HepG2 (cell line): ENCODE results near the gene MGAT5. TPM values are rescaled to one million over a fixed set of nuclear protein-coding genes. Genes with fewer than 3 reads are reported as not detected.

ENCODE experiments used
- ATAC-seq: fragments of 200-7000 bp; cut with Tn5 transposase; 3 replicates; pipeline ENCODE4 v1.9.1; 2020; ENCODE audit warnings: mild to moderate bottlenecking, moderate library complexity
- BruUV-seq: library from RNA; stranded (reverse); fragments of 400-500 nt; replicated peaks from 2 replicates; lab custom pipeline; 2021; lab: Mats Ljungman, UMichigan
- CTCF ChIA-PET: fragments of 300-600 bp; formaldehyde crosslinking; extraction: SDS; loops from one replicate; lab custom pipeline; 2021; ENCODE audit warnings: low total read pairs, inconsistent platforms, low intra/inter-chr PET ratio; lab: Yijun Ruan, JAX
- POLR2A ChIA-PET: fragments of 350-600 bp; sonication (Branson Sonifier 250); formaldehyde crosslinking; loops from one replicate; lab custom pipeline; 2020; ENCODE audit warnings: antibody characterized with exemption, inconsistent platforms; lab: Yijun Ruan, JAX
- DNase-seq: peaks from one replicate; pipeline ENCODE4 v3.0.0-alpha.2; 2015; ENCODE audit warnings: low spot score
- FAIRE-seq: peaks from 3 replicates; lab custom pipeline; 2011; peaks lifted over from hg19 to GRCh38; lab: Jason Lieb, UNC
- H2AFZ ChIP-seq: one replicate; pipeline ENCODE4 v1.6.1; 2011; ENCODE audit warnings: low read length, inconsistent platforms
- H3K27ac ChIP-seq: fragments of 300-600 bp; 3 replicates; pipeline ENCODE4 v1.8.0; 2011; ENCODE audit warnings: mixed run types, mild to moderate bottlenecking, mixed read lengths, low read length, inconsistent platforms; ENCODE audit not compliant: insufficient read depth; ENCODE audit errors: extremely low read length
- H3K27me3 ChIP-seq, 2 experiments: fragments of 200-600 bp in 1 of 2; 2 replicates in 1 of 2; 3 replicates in 1 of 2; pipeline versions ENCODE4 v1.6.0 to v1.8.0; 2011; ENCODE audit warnings: low read length in 2 of 2, mild to moderate bottlenecking in 2 of 2, moderate library complexity in 2 of 2, inconsistent platforms in 1 of 2; ENCODE audit not compliant: insufficient read depth in 2 of 2, control insufficient read depth in 1 of 2
- H3K36me3 ChIP-seq, 2 experiments: fragments of 200-600 bp in 1 of 2; replicated peaks in 1 of 2; 2 replicates in 1 of 2; 3 replicates in 1 of 2; pipeline versions ENCODE4 v1.5.1 to v1.8.0; 2011; ENCODE audit warnings: low read length in 2 of 2, inconsistent platforms in 1 of 2; ENCODE audit not compliant: insufficient read depth in 2 of 2, control insufficient read depth in 1 of 2
- H3K4me1 ChIP-seq: 2 replicates; pipeline ENCODE4 v1.5.1; 2012; ENCODE audit warnings: low read length, inconsistent platforms; ENCODE audit not compliant: insufficient read depth
- H3K4me2 ChIP-seq: 2 replicates; pipeline ENCODE4 v1.6.0; 2011; ENCODE audit warnings: low read depth, low read length, inconsistent platforms
- H3K4me3 ChIP-seq, 3 experiments: fragments of 200-600 bp in 1 of 3; sonication (generic), shearing (Covaris generic) in 1 of 3; replicated peaks in 1 of 3; 2 replicates each; pipeline ENCODE4 v1.5.1; 2011 to 2016; ENCODE audit warnings: low read length in 3 of 3, inconsistent platforms in 2 of 3, low read depth in 2 of 3, mild to moderate bottlenecking in 2 of 3, control low read depth in 1 of 3, mixed read lengths in 1 of 3; ENCODE audit not compliant: insufficient read depth in 1 of 3
- H3K79me2 ChIP-seq: one replicate; pipeline ENCODE4 v1.6.1; 2011; ENCODE audit warnings: low read length, inconsistent platforms; ENCODE audit not compliant: insufficient read depth
- H3K9ac ChIP-seq: 2 replicates; pipeline ENCODE4 v1.6.0; 2011; ENCODE audit warnings: mild to moderate bottlenecking, low read depth, low read length, inconsistent platforms; ENCODE audit not compliant: insufficient read depth
- H3K9me3 ChIP-seq: 2 replicates; pipeline ENCODE4 v1.5.1; 2012; ENCODE audit warnings: mild to moderate bottlenecking, low read length
- H4K20me1 ChIP-seq: 2 replicates; pipeline ENCODE4 v1.6.0; 2011; ENCODE audit warnings: inconsistent platforms, mild to moderate bottlenecking, low read length, moderate library complexity; ENCODE audit not compliant: insufficient read depth
- CCAR2 ChIP-seq: fragments of 200-400 bp; formaldehyde crosslinking; optimal IDR thresholded peaks from 2 replicates; pipeline ENCODE3; 2018; ENCODE audit warnings: low read depth, mild to moderate bottlenecking, low read length, moderate library complexity
- ESRRA ChIP-seq: sonication (generic); formaldehyde crosslinking; IDR thresholded peaks from 2 replicates; pipeline ENCODE4 v1.5.1; 2020; ENCODE audit warnings: mild to moderate bottlenecking, low read depth, missing genetic modification reagents
- NCOR1 ChIP-seq: fragments of 200-600 bp; sonication (generic); IDR thresholded peaks from 2 replicates; pipeline ENCODE4 v1.7.0; 2017; ENCODE audit warnings: antibody characterized with exemption, low read length, borderline replicate concordance
- RARG ChIP-seq: sonication (generic); formaldehyde crosslinking; IDR thresholded peaks from 2 replicates; pipeline ENCODE4 v1.4.0; 2020; ENCODE audit warnings: low read depth, mild to moderate bottlenecking, missing genetic modification reagents
- ZC3H4 ChIP-seq: sonication (generic); formaldehyde crosslinking; IDR thresholded peaks from 2 replicates; pipeline ENCODE4 v1.4.0; 2020; ENCODE audit warnings: missing genetic modification reagents, borderline replicate concordance
- ZNF232 ChIP-seq: sonication (generic); formaldehyde crosslinking; IDR thresholded peaks from 2 replicates; pipeline ENCODE4 v1.4.0; 2020; ENCODE audit warnings: missing genetic modification reagents, borderline replicate concordance
- ZNF333 ChIP-seq: sonication (generic); formaldehyde crosslinking; IDR thresholded peaks from 2 replicates; pipeline ENCODE4 v1.4.0; 2020; ENCODE audit warnings: mild to moderate bottlenecking, missing genetic modification reagents, borderline replicate concordance
- ZNF543 ChIP-seq: sonication (generic); formaldehyde crosslinking; IDR thresholded peaks from 2 replicates; pipeline ENCODE4 v1.4.0; 2020; ENCODE audit warnings: mild to moderate bottlenecking, missing genetic modification reagents
- ZNF569 ChIP-seq: sonication (generic); formaldehyde crosslinking; IDR thresholded peaks from 2 replicates; pipeline ENCODE4 v1.5.0; 2020; ENCODE audit warnings: mild to moderate bottlenecking, missing genetic modification reagents, moderate library complexity, borderline replicate concordance
- ZNF614 ChIP-seq: IDR thresholded peaks from 2 replicates; pipeline ENCODE4 v1.6.1; 2018; ENCODE audit warnings: missing biosample characterization, missing genetic modification reagents, inconsistent platforms, borderline replicate concordance
- ZNF841 ChIP-seq: sonication (generic); formaldehyde crosslinking; IDR thresholded peaks from 2 replicates; pipeline ENCODE4 v1.8.1; 2023; ENCODE audit warnings: missing genetic modification reagents, borderline replicate concordance
- WGBS: methylation state at CpG from one replicate; pipeline ENCODE4 v1.1.6; 2017; ENCODE audit warnings: low lambda C conversion rate; 5-methylcytosine and 5-hydroxymethylcytosine counted together
- in situ Hi-C: cut with HindIII; loops from 2 replicates; pipeline ENCODE4 v1.10.0; 2017; ENCODE audit warnings: low pct_unique_long_range_greater_than_20kb; ENCODE audit not compliant: extremely low pct_ligation_motif_present
- intact Hi-C: fragments of 100-400 bp; cut with micrococcal nuclease; formaldehyde crosslinking; loops from one replicate; pipeline ENCODE4 v1.10.0; 2022; ENCODE audit not compliant: unreplicated experiment
- polyA plus RNA-seq, 8 experiments: library from polyadenylated mRNA; depleted of rRNA in 3 of 8; stranded (reverse) in 7 of 8; unstranded in 1 of 8; fragments of >200 nt; fragmentation: Illumina TruSeq in 4 of 8; extraction: Trizol in 4 of 8; gene quantifications; 2 replicates each; pipeline versions ENCODE4 v1.2.1 to v1.2.3, GENCODE V29; 2011 to 2016; ENCODE audit warnings: low read depth in 4 of 8, missing spikeins in 1 of 8, mixed read lengths in 1 of 8; ENCODE audit not compliant: insufficient read depth in 1 of 8
- total RNA-seq, 5 experiments: library from RNA; depleted of rRNA; stranded (reverse); fragments of >200 nt; fragmentation: Illumina TruSeq; extraction: Trizol; gene quantifications; 2 replicates each; pipeline ENCODE4 v1.2.3, GENCODE V29; 2016; ENCODE audit warnings: low read depth in 1 of 5
- TF ChIP-seq, protein P1 (sequence below): sonication (generic); formaldehyde crosslinking; IDR thresholded peaks from 2 replicates; pipeline ENCODE4 v1.4.0; 2020; ENCODE audit warnings: missing genetic modification reagents
- TF ChIP-seq, protein P2 (sequence below): sonication (generic); formaldehyde crosslinking; conservative IDR thresholded peaks from 2 replicates; pipeline ENCODE4 v1.4.0; 2020; ENCODE audit warnings: missing genetic modification reagents

Gene MGAT5
- total and polyA plus RNA-seq, 2 of the 13 experiments (the other 11 are each of a cell fraction or from before 2014, with no cell fraction given) = 33.1 to 60.2 TPM

DNA sequence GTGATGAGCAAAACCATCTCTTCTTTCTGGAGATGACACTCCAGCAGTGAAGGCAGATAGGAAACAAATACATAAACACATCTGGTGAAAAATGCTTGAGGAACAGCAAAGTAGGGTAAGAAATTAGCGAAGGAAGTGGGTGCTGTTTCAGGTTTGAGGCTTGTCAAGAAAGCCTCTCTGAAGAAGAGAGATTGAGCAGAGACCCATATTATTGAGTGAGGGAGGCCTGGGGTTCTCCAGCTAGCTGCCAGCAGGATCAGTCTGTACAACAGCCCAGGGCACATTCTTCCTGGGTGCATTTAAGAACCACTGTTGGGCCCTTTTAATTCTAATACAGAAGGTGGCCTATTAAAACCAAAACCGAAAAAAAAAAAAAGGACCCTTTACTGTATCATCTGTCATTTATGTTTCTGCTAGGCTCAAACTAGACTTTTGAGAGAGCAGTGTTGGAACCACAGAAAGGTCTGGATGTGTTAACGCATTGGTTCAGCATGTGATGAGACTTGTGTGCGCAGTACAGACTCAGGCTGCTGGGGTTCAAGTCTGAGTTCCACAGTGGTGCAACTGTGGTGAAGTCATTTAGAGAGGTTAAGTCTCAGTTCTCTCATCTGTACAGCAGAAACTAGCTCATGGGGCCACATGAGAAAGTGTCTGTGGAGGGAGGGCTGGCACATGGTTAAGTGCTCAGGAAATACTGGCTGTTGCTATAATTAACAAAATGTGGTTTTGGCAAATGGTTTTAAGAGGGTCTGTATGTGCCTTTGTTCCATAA is 28.9 kb downstream of the MGAT5 start:
- DNase-seq (no peak), FAIRE-seq (no peak), ATAC-seq (no peak)
- no TSS peak for BruUV-seq
- Histone ChIP-seq H3K4me1 (no peaks in the 10 kb centered on the region), H4K20me1 (no peaks in the 10 kb centered on the region), H3K4me2 (no peak overlapping the region), H3K27me3 (no peaks in the 10 kb centered on the region), H3K27ac (no peak overlapping the region), H2AFZ (no peak overlapping the region), H3K79me2 (no peaks in the 10 kb centered on the region), H3K36me3 (peaks cover 10 to 18% of the 10 kb centered on the region in 2 experiments; a peak in 3 of 5 replicates), H3K4me3 (no peak overlapping the region), H3K9ac (no peak overlapping the region), H3K9me3 (no peaks in the 10 kb centered on the region)
- intact Hi-C loops (no loop called here), in situ Hi-C loops (no loop called here)
- ChIA-PET POLR2A (no interaction called here), CTCF (no interaction called here)
- TF ChIP-seq CCAR2 (no peak), ZNF543 (no peak), RARG (CRISPR knock-in tag) (no peak), ZNF232 (CRISPR knock-in tag) (no peak), ZNF841 (CRISPR knock-in tag) (no peak)
- 91% methylated on average over 4 of the region's 4 CpGs for WGBS

DNA sequence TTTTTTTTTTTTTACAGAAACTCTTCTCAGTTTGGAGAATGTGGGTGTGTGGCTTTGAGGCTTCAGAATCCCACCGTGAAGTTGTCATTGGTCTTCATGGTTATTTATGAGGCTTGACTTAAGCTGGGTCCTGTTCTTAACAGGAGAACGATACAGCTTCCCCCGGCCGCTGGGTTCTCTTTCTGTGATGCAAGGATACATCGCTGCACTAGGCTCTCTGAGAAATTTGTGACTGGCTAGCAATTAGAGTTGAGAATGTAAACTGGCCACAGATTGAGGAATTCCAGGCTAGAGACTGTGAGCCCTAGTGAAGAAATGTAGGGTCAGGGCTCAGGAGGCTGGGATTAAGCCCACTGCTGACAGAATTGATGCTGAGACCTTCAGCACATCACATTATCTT is 29.8 kb downstream of the MGAT5 start:
- no TSS peak for BruUV-seq
- H3K36me3 ChIP-seq = peaks cover 8 to 14% of the 10 kb centered on the region in 2 experiments; a peak in 3 of 5 replicates

More for the DNA sequence above, 29.8 kb downstream of the MGAT5 start:
- CTCF ChIA-PET = no interaction called here
- no peak for FAIRE-seq
- Histone ChIP-seq H3K9ac (no peak overlapping the region), H3K79me2 (no peaks in the 10 kb centered on the region), H4K20me1 (no peaks in the 10 kb centered on the region), H3K4me1 (no peaks in the 10 kb centered on the region), H3K4me2 (no peak overlapping the region), H2AFZ (no peak overlapping the region), H3K9me3 (no peaks in the 10 kb centered on the region)
- in situ Hi-C loops (no loop called here), intact Hi-C loops (no loop called here)
- POLR2A ChIA-PET = no interaction called here
- ATAC-seq = no peak
- no peak for TF ChIP-seq ZNF333
- no peak for TF ChIP-seq ESRRA
- no peak for TF ChIP-seq NCOR1
- no peak for TF ChIP-seq ZNF569 (CRISPR knock-in tag)
- TF ChIP-seq ZNF614 = no peak
- TF ChIP-seq, protein P1, sequence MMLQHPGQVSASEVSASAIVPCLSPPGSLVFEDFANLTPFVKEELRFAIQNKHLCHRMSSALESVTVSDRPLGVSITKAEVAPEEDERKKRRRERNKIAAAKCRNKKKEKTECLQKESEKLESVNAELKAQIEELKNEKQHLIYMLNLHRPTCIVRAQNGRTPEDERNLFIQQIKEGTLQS = no peak
- TF ChIP-seq, protein P2, sequence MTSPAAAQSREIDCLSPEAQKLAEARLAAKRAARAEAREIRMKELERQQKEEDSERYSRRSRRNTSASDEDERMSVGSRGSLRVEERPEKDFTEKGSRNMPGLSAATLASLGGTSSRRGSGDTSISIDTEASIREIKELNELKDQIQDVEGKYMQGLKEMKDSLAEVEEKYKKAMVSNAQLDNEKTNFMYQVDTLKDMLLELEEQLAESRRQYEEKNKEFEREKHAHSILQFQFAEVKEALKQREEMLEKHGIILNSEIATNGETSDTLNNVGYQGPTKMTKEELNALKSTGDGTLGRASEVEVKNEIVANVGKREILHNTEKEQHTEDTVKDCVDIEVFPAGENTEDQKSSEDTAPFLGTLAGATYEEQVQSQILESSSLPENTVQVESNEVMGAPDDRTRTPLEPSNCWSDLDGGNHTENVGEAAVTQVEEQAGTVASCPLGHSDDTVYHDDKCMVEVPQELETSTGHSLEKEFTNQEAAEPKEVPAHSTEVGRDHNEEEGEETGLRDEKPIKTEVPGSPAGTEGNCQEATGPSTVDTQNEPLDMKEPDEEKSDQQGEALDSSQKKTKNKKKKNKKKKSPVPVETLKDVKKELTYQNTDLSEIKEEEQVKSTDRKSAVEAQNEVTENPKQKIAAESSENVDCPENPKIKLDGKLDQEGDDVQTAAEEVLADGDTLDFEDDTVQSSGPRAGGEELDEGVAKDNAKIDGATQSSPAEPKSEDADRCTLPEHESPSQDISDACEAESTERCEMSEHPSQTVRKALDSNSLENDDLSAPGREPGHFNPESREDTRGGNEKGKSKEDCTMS (CRISPR knock-in tag) = no peak
- TF ChIP-seq ZC3H4 (CRISPR knock-in tag) = no peak
- TF ChIP-seq, all 625 proteins: peak for 0
- no peak for DNase-seq
- 98% methylated on average over 5 of the region's 5 CpGs for WGBS
- H3K27me3 ChIP-seq = no peaks in the 10 kb centered on the region
- H3K27ac ChIP-seq = no peak overlapping the region
- H3K4me3 ChIP-seq = no peak overlapping the region
